HG03342 (cell line): ENCODE results near the gene SSUH2.
"Not testable (repeated sequence)": the region's sequence is repeated elsewhere in the genome, so short reads cannot be mapped to it uniquely, and the experiment has no call there.

Experiments used
- ATAC-seq: cut with Tn5 transposase; IDR thresholded peaks from one replicate; pipeline ENCODE4 v1.9.1; 2021; ENCODE audit warnings: mild to moderate bottlenecking, moderate library complexity; ENCODE audit not compliant: unreplicated experiment

SSUH2 gene

DNA sequence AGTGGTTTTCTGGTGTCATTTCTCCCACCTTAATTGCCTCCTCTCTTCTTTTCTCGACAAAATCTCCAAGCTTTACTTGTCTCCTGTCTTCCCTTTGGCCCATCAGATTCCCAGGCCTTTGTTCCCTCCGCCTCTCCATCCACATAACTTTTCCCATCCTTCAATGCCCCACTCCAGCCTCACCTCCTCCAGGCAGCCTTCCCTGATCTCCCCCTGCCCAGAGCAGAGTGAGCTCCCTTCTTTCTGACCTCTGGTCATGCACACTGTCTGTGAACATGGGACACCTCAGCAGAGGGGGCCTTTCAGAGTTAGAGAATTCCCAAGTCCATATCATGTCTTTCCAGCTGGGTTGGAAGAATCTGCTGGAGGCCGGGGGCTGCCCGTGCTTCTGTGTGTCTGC, 14.6 kb upstream of the SSUH2 start:
- ATAC-seq, result no peak

DNA sequence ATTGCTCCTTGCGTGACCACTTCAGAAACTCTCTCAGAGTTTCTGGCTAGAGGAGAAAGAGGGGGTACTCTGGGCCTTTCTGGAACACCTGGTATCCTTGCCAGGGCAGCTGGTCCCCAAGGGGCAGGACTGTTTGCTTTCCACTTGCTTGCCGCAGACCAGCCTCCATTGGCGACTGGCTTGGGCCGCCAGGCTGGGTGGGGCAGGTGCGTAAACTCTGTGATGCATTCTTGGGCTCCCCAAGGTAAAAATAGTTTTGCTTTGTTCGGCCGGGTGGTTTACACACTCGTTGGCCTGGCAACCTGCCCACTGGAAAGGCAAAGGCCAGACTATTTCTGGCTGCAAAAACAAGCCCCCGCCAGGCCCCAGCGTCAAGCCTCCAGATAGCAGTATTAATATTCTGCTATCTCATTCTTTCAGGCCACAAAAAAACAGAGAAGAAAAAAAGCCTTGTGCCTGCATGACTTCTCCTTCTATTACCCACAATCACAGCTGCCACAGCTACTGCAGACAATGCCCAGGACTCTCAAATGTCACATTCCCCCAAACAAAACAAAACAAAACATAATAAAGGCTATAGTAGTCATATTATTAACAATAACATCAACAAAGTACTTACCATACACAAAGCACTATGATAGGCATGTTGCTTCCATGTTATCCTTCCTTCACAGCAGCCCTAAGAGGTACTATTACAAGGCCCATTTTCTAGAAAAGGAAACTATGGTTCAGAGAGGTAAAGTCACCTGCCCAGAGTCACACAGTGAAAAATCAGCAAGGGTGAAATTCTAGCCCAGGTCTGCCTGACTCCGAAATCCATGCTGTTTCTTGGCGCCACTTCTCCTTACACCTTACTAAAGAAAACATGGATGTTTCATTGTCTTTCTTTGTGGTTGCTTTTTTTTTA, 14.0 kb upstream of the SSUH2 start:
- peak; percentile 82 for ATAC-seq

DNA sequence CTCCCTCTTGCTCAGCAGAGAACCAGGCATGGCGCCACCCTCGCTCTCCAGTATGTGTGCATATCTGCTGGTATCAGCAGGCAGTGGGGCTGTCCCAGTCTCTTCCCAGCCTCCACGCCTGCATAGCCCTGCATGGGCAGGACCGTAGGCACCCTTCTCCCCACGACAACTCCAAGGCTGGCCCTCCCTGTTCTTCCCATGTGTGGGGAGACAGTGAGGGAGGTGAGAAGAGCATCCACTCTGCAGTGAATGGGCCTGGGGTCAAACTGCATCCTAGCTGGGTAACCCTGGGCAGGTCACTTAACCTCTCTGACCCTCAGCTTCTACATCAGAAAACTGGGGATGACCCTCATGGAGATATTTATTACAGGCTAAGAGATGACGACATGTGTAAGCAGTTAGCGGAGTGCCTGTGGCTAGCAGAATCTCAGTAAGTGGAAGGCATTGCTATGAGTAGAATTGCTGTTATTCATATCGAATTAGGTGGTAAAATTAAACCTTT, 13.3 kb upstream of the SSUH2 start:
- peak; percentile 32 for ATAC-seq

DNA sequence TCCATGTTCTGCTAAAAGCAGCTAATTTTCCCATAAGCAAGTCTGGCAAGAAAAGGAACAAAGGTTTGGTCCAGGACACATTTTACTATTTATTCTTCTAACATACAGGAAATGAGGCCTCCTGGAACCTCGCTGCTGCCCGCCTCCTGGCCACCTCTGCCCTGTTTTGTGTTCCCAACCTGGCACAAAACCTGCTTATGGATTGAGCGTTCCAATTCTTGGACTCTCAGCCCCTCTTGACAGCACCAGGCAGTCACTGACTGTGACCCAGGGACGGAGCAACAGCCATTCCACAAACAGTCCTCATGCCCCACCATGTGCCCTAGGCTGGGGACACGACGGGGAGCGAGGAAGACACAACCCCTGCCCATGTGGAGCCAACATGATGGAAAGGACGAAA, 11.6 kb upstream of the SSUH2 start:
- no peak for ATAC-seq

DNA sequence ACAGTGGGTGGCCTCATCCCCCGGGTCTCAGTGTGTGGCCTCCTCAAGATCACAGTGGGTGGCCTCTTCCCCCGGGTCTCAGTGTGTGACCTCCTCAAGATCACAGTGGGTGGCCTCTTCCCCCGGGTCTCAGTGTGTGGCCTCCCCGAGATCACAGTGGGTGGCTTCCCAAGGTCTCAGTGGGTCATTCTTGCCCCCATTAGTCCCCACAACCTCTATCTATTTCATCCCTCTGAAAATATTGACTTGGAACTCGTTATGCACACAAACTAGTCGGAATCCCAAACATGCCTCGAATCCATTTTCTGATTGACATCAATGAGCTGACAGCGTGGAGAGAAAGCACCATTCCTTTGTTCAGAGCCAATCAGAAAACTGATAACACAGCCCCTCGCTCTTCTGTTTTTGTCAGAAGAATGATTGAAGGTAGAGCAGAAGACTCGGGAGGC, 10.8 kb upstream of the SSUH2 start:
- ATAC-seq, result no peak

DNA sequence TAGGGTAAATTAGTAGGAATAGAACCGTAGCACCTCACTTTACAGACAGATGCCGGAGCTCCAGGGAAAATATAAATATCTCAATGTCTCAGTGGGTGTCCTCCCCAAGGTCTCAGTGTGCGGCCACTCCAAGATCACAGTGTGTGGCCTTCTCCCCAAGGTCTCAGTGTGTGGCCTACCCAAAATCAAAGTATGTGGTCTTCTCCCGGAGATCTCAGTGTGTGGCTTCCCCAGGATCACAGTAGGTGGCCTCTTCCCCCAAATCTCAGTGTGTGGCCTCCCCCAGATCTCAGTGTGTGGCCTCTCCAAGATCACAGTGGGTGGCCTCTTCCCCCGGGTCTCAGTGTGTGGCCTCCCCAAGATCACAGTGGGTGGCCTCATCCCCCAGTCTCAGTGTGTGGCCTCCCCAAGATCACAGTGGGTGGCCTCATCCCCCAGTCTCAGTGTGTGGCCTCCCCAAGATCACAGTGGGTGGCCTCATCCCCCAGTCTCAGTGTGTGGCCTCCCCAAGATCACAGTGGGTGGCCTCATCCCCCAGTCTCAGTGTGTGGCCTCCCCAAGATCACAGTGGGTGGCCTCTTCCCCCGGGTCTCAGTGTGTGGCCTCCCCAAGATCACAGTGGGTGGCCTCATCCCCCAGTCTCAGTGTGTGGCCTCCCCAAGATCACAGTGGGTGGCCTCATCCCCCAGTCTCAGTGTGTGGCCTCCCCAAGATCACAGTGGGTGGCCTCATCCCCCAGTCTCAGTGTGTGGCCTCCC, 10.2 kb upstream of the SSUH2 start:
- ATAC-seq, result not testable (repeated sequence)

DNA sequence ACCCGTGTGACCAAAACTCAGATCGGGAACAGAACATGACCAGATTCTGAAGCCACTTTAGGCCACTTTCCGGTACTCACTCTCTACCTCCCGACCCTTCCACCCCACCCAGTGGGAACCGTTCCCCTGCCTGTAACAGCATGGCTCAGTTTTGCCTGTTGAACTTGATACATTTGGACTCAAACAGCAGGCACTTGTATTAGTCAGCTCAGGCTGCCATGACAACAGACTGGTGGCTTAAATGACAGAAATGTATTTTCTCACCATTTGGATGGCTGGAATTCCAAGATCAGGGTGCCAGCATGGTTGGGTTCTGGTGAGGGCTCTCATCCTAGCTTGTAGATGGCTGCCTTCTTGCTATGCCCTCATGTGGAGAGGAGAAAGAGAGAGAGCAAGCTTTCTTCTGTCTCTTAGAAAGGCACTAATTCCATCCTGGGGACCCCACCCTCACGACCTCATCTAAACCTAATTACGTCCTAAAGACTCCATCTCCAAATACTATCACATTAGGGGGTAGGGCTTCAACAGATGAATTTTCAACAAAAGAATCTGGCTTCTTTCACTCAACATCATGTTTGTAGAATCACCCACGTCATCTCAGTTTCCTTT, 9.3 kb upstream of the SSUH2 start:
- no peak for ATAC-seq

DNA sequence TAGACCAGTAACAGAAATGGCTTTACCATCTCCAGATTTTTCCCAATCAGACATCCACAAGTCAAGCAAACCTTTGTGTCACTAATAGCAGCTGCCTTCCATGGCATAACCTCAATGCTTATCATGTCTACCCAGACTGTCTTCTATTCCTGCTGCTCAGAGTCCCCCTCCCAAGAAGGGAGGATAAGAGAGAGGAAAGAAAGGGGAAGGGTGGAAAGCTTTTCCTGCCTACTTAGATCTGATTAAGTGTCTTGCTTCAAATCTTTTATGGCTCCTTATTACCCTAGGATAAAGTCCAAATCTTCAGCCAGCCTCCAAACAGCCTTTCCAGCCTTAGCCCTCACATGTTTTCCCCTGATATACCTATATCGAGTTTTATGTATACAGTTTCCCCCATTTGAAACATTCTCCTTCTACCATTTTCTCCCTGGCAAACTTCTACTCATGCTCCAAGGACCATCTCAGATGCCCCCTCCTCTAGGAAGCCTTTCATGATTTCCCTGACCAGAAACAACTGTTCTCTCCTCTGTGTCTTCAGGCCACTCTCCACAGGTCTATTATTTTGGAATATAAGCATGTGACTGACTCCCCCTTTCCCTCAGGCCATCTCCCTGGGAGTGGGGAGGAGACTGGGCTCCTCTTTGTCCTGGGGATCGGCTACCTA, 7.9 kb upstream of the SSUH2 start:
- ATAC-seq, result no peak

DNA sequence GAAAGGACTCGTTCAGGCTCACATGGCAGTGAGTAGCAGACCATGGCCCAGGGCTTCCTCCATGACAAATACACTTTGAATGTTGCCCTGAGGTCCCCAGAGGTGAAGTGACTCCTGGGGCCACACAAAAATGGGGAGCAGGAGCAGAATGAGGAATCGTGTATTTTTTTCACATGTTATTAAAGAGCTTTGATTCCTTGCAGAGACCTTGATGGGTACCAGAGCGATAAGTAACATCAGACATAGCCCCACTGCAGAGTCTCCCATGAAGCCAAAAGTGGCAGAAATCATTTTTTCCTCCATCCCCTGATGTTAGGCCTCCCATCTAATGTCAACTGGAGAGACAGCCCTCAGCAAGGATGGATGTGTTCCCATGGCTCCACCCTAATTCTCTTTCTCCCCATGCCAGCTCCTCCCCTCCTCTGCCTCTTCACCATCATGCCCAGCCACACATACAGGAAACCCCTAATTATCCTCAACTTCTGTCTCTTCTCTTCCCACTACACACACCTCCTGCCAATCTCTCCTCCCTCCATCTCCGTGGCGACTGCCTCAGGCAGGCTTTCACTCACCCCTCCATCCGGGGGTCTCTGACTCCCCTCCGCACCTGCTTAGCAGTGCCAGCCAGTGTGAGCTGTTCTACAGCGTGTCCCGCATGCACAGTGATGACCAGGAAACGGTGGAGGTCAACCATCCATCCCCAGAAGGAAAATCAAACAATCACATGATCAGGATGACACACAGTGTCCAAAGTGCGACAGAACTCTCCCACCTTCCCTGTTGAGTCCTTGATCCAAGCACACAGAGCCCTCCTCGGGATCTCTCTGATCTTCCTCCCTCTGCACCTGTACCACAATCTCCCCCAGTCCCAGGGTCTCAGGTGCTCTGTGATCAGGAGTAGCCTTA, 7.1 kb upstream of the SSUH2 start:
- ATAC-seq, result no peak

DNA sequence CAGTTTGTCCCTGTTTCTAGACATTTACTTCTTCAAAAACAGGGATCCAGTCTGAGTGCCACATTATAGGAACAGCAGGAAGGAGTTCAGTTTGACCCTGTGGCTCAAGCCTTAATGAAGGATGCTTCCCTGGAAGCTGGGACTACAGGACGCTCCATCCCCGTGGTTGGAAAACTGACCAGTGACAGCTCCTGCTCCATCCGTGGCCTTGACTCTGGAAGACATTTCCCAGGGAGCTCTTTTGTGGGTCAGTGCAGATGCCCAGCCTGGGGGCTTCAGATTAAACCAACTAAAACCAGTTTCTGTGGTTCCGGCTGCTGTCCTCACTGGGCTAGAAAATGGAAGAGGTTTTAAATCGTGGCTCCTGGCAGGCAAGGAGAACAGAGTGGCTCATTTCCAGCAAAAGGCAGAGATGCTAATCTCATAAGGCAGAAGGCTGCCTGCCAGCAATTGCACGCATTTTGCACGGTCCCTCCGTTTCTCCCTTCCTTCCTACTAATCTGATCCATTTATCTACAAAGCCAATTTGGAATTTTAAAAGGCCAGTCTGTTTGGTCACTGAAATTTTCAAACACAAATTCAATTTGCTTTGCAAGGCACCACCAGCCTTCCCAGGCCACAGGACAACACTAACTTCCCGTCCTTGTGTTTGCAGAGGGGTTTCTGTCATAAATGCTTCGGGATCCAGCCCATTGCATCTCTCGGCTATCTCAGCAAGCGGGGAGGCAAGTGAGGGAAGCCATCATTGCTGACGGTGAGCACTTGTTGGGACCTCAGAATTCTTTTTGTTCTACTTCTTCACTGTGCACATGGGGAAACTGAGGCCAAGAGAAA, 6.2 kb upstream of the SSUH2 start:
- no peak for ATAC-seq

DNA sequence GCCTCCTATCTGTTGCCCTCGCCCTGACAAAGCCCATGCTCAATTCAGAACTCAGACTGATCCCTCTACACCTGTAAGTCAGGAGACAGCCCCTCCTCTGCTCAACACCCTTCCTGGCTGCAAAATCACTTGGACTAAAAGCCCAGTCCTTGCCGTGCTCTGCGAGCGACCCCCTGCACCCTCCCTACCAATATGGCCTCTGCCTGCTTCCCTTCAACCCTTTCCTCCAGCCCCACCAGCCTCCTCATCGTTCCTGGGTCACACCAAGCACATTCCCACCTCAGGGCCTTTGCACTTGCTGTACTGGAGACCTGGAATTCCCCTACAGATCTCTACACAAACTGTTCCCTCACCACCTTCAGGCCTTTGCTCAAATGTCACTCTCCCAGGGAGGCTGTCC, 5.2 kb upstream of the SSUH2 start:
- no peak for ATAC-seq

DNA sequence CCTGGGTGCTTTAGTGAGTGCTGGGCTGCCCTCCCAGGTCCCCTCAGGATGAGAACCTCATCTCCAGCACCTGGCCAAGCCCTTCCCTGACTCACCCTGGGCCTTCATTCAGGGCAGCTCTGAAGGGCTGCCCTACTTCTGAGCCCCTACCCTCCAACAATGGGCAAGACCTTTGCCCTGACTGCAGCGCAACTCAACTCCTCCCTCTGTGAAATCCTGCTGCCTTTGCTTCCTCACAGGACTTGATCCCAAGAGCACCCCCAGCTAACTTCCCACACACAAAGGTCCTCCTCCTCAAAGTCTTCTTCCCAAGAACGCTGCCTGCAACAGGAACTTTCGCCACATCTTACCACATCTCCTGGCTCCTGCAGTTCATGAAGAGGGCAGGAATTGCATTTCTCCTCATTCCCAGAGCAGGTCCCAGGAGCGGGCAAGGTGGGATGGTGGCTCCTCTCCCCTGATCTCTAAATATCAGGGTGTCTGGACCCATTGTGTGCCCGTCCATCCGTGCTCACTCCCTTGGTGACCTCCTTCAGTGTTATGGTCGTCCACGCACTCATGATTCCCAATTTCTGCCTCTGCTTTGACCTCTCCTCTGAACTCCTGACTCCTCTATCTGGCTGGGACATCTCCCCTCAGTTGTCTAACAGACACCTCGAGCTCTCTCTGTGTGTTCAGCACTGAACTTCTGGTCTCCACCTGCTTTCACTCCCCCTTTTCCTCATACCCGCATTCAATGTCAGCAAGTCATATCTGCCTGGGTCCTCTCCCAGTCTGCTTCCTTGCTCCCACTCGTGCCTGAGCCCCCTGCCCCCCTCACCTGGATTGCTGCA, 4.5 kb upstream of the SSUH2 start:
- no peak for ATAC-seq

DNA sequence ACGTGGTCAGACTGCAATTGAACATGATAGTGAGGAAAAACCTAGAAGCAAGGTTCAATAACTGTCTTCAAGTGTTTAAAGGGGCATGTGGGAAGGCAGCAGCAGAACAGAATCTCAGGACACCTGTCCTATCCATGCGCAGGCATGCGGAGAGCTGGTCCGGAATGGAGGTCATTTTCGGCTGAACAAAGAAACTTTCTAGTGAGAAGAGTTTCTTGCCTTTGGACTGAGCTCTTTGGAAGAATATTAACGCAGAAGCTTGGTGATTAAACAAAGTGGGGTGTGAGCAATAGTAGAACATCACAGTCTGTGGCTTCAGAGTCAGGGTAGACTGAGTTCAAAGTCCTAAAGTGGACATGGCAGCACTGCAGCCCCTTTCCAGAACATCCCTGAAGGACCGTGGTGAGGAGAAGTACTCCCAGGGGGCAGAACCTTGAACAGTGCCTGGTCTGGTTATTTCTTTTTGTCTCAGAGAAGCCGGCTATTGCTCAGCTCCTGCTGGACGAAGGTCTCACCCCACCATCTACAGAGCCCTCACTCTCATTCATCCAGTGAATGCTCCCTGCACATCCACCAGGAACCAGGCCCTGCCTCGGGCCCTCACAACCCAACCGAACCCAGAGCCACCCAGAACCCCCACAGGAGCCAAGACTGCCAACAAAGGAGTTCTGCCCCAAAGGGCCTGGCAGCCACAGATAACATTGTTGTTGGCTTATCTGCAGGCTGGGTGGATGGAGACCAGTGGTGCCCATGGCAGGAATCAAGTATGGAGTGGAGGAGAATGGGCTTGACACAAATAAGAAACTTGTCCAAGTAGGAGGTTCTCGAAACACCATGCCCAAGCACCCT, 2.8 kb upstream of the SSUH2 start:
- ATAC-seq, result no peak

DNA sequence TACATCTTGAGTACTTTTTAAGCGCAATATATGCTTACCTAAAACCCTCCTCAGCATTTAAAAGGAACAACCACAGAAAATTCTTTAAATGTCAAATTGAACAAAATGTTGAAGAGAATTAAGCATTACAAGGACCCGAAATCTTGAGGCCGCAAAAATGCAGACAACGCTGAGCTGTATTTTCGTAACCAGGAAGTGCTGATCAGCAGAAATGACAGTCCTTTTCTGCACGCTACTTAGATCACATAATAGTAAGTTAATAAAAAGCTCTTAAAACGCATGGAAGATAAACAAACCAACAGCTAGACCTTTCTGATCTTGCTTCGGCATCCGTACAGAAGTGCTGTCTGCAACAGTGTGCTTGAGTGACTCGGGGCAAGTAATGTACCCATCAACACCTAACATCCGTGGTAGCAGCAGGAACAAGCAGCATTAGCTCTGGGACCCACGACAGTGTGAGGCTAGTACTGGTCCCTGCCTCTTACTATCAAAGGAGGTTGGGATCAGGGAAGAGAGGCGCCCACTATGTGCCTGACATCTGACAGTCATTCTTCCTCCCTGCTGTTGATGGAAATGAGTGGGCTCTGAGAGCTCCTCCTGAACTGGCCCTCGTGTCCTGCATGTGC, 1.8 kb upstream of the SSUH2 start:
- ATAC-seq, result no peak

DNA sequence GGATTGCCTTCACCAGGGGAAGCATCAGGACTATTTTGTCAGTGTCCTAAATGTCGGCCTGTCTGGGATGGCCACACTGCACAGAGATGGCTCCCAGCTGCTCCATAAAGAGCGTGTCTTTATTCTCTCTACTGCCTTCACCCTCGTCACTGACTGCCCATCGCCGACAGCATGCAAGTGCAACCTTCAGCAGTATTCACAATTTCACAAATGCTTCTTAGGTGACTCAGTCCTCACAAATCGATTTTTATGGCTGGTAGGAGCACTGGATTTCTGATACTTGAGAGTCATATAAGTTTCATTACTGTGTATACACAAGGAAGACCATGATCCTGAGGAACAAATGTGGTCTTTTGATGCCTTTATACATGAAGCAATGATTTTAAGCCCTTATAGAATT, 1.1 kb upstream of the SSUH2 start:
- ATAC-seq, result no peak

DNA sequence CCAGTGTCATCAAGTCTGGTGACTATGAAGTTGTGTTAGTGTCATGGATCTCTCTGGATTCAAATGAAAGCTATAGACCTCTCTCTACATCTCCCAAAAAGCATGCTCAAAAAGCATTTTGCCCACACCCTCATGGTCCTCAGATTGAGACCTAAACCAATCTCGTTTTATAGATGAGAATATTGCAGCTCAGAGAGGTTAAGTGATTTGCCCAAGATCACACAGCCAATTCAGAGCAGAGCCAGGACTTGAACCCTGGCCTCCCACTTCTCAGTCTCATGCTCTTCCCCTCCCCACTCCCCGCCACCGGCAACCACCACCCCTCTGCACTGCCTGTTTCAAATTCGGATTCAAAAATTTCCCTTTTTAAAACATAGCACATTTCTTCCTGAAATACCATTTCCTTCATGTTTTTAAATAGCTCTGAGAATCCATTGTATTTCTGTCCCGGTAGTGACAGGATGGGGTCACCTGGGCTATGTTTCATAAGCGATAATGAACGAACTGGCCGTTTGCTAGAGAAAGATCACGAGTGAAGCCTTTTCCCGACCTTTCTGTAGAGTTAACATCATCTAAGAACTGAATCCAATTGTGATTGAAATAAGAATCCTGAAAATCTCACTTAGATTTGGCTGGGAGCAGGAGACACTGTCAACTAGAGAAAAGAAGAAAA, 769 bp downstream of the SSUH2 start:
- ATAC-seq, result no peak
